Dedifferentiated amniotic fluid mesenchymal stem cell (primary cell): ENCODE data around the gene FAM219A.
"Not testable (repeated sequence)": the region's sequence is repeated elsewhere in the genome, so short reads cannot be mapped to it uniquely, and the experiment has no call there.

Experiments
- DNase-seq: peaks from one replicate; pipeline ENCODE4 v3.0.0-alpha.2; 2016; ENCODE audit errors: extremely low spot score

FAM219A gene

DNA sequence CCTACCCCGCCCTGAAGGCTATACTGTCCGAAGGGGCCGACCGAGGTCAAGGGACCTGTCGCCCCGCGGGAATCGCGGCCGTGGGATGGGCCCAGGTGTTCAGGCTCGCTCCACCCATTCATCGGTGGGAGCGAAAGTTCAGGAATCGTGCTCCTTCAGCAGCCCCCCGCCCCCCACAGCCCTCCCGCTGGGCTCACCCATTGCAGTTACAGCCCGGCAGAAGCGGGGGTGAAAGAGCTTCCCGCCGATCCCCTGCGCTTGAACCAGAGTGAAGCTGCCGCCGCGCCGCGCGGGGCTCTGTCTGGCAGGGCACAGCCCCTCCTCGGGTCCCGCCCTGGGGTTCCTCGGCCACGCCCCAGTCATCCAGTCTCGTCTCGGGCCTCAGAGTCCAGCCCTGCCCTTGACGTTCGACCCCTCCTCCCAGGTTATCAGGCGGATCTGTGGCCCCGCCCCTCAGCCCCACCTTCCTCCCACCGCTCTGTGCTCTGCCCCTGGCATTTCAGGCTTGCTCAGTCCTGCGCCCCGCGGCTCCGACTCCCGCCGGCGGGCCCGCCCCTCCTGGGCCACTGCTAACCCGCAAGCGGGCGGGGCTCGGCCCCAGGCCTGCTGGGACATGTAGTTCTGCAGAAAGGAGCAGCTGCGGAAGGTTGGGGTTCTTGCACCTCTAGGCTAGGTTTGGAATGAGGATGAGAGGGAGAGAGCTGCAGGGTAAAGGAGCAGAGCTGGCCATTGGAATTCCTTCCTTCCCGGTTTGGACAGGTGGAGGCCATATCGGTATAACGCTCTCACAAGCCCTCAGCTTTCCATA, 81.6 kb downstream of the FAM219A start, which contains the start of gene MYORG:
Gene MYORG (minus strand): TSS at position 303 of the 808 bp plus-strand sequence. CDS start 3,955 bp downstream, outside the sequence.
- DNase-seq, result peak; percentile 37

DNA sequence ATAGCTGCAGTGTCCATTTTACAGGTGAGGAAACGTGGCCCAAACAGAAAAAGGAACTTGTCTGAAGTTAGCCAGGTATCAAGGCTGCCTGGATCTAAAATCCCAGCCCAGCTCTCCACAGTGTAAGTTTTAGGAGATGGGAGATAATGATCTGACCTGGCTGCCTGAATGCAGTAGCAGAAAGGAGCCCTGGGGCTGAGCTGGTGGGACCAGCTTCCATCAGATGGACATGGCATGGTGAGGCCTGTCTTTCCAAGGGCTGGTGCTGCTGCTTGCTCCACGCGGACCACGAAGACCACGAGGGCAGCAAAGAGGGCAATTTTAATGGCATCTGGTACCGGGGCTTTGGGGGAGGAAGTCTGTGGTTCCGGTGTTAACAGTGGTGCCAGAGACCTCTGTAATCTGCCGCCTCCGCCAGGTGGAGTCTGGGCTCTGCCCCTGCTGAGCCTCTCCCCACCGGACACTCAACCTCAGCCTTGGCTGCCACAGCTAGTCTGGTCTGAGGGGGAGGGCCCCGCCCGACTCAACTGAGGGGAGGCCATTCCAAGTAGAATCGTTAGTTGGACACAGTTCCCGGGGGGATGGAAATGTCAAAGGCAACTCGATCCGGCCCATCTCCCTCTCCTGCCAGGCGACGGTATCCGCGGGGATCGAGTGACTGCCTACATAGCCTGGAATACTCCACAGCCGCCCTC, 82.3 kb downstream of the FAM219A start:
- no peak for DNase-seq

DNA sequence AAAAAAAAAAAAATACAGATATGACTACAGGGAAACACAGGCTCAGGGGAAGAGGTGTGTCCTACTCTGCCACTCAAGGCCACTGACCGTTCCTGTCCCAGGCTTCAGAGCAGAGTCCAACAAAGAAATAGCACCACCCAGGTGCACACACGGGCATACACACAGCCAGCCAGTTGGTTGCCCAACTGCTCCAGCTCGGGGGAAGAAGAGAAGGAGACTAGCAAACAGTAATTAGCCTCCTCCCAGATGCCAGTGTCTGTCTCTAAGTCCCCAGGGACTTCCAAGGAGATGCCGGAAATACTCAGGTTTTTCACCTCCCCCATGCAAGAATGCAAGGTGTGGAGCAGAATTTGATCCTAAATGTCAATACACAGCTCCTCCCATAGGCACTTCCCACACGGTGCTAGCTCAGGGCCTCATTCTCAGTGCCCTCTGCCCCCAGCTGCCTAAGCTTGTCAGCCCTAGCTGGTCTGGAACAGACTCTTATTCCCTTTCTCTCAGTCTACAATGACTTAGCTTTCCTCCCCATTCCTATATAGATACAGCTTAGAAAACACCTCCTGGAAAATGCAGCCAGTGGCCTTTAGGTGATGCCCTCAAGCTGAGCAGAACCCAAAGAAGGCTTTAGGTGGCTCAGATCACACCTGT, 83.3 kb downstream of the FAM219A start:
- no peak for DNase-seq

DNA sequence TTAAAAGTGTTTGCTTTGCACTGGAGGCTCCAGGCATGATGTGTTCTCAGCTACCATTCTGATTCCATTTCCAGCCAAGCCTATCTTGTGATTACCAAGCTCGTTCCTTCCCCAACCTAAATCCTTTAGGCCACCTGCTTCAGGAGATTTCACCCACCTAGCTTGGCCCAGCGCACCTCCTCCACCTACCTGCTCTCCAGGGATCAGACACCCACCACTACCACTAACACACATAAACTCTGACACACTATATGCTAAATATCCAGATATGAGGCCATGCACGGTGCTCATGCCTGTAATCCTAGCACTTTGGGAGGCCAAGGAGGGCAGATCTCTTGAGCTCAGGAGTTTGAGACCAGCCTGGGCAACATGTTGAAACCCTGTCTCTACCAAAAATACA, 84.0 kb downstream of the FAM219A start:
- no peak for DNase-seq

DNA sequence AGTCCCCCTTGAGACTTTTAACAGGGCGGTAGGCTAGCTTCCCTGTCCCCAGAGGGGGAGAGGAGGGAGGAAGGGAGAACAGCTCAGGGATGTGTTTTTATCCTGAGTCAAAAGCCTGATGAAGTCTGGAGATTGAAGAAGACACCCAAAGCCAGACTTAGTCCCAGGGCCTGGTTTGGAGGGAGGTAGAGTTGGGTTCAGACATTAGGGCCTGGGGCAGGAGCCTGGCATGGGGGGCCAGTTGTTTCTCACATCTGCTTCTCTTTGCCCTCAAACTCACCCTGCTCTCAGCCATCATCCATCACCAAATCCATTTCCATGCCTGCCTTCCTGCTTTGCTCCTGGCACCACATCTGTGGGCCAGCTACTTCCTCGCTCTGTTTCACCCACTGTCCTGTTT, 84.6 kb downstream of the FAM219A start:
- no peak for DNase-seq

DNA sequence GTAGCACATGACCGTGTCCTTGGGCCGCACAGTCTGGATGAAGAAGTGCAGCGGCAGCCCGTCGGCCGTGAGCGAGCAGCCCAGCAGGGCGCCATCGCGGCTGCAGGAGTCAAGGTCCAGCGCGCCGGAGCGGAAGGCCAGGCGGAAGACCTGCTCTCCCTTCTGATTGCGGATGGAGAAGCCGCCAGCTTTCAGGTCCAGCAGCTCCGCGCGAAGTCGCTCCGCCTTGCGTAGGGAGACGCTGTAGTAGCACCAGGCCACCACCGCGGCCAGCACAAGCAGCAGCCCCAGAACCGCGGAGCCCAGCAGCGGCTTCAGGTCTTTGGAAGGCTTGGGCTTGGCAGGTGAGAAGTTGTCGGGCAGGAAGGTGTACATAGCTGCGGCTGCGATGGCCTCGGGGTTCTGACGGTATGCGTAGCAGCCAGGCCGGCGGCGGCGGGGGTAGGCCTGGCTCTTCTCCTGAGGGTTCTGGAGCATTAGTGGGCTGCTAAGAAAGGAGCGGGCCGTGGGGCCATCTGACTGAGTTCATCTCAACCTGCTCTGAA, 85.8 kb downstream of the FAM219A start:
- no peak for DNase-seq

DNA sequence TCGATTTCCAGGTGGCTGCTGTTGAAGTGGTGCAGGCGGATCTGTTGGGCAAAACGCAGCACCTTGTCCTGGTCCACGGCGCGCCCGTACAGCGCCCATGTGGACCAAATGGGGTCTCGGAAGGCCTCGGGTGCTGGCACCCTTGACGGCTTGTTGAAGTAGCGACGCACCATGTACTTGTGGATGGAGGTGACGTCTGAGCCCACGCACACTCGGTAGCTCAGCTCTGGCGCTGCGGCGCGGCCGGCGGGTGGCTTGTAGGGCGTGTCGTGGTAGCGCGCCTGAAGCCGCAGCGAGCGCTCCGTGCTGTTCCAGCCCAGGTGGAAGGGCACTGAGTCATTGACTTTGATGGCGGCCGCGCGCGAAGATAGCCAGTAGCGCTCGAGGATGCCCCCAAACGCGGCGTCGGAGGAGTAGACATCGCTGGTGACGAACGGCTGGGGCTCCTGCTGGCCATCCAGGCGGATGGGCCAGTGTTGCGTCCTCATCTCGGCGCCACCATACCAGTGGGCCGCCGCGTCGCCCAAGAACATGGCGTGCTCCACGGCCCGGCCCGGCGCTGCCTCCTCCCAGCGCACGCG, 86.4 kb downstream of the FAM219A start:
- DNase-seq, result no peak

DNA sequence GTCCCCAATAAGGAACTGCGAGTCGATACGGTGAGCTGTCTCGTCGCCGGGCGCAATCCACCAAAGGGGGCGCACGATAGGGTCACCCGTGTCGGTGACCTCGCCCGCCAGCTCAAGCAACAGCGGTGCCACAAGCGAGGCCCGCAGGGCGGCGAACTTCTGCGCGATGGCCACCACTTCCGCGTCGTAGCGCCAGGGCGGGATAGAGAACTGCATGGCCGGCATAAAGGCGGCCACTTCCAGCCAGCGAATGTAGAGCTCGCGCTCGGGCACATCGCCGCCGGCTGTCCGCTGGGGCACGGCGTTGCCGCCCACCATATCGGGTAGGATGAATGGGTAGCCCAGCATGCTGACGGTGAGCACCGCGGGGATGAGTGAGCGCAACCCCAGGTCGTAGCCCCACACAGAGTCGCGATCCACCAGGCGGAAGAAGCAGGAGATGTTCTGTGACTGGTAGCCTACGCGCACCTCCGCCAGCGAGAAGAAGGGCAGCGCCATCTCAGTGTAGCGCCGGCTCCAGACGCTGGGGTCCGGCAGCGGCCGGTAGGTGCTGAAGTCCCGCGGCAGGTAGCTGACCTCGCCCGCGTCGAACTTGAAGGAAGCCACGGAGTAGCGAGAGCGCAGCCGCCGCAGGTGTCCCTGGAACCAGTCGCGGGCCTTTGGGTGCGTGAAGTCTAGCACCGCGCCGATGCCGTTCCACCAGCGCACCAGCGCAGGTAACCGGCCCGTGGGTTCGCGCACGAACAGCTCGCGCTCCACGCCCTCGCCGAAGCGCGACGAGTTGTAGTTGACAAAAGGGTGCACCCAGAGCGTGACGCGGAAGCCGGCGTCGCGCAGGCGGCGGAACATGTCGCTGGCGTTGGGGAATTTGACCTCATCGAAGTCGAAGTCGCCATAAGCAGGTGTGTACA, 87.1 kb downstream of the FAM219A start:
- DNase-seq, result no peak

DNA sequence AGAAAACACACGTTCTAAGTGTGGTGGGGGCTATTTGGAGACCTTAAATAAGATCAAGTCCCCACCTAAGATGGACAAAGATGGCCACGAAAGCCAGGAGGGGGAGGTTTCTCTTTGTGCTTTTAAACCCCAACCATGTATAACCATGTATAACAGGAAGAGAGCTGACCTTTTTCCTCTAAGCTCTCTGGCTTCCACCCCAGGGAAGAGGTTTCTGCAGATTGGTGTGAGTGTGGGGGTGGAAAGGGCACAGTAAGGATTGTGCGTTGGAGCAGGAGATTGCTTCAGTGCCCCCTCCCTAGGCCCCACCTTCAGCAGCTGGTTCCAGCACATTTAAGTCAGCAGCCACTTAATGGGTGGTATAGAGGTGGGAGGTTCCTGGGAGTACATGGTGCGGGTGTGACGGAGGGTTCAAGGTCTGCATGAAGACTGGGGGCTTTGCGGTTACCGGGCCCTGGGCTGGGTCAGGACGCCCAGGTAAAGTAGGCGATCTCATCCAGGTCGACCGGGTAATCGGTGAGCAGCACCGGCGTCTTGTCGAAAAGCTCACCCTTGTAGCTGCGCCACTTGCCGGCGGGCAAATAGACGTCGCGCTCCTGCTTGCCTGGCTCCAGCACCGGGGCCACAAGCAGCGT, 87.9 kb downstream of the FAM219A start:
- DNase-seq, result no peak

DNA sequence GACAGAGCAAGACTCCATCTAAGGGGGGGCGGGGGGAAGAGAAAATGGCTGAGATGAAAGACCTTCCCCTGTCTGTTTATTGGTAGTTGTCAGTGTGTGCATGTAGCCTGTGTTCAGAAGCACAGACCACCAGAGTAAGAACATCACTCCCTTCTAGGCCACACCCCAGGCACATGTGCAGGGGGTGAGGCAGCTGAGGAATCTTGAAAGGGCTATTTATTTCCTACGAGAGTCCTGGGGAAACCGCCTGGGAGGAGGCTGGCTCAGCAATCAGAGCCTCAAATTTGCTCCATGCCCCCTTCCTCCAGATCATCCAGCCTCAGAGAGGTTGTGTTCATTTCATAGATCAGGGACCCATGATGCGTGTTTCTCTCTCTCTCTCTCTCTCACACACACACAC, 88.7 kb downstream of the FAM219A start:
- no peak for DNase-seq

DNA sequence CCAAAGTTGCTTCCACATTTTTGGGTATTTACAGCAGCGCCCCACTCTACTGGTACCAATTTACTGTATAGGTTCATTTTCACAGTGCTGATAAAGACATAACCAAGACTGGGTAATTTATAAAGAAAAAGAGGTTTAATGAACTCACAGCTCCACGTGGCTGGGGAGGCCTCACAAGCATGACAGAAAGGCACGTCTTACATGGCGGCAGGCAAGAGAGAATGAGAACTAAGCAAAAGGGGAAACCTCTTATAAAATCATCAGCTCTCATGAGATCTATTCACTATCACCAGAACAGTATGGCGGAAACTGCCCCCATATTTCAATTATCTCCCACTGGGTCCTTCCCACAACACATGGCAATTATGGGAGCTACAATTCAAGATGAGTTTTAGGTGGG, 89.6 kb downstream of the FAM219A start:
- DNase-seq, result not testable (repeated sequence)

DNA sequence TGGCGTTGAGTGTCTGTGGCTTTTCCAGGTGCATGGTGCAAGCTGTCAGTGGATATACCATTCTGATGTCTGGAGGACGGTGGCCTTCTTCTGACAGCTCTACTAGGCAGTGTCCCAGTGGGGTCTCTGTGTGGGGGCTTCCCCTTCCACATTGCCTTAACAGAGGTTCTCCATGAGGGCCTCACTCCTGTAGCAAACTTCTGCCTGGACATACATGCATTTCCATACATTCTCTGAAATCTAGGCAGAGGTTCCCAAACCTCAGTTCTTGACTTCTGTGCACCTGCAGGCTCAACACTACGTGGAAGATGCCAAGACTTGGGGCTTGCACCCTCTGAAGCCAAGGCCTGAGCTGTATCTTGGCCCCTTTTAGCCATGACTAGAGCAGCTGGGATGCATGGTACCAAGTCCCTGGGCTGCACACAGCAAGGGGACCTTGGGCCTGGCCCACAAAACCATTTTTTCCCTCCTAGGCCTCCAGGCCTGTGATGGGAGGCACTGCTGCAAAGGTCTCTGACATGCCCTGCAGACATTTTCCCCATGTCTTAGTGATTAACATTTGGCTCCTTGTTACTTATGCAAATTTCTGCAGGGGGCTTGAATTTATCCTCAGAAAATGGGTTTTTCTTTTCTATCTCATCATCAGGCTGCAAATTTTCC, 90.5 kb downstream of the FAM219A start:
- DNase-seq, result not testable (repeated sequence)

DNA sequence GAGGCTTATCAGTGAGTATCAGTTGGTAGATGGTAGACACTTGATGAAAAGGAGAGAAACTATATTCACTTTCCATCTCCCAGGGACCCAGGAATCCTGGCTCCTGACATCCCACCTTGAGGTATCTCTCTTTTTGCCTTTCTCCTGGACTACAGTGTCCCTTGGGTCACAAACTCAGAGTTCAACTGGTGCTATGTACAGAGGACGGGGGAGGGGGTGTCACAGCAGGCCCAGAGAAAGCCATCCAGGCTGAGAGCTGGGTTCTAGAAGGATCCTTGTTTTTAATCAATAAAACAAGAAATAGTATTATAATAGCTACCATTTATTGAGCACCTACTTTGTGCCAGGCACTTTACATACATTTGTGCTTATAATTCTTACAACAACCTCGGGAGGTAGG, 92.0 kb downstream of the FAM219A start:
- DNase-seq, result no peak

DNA sequence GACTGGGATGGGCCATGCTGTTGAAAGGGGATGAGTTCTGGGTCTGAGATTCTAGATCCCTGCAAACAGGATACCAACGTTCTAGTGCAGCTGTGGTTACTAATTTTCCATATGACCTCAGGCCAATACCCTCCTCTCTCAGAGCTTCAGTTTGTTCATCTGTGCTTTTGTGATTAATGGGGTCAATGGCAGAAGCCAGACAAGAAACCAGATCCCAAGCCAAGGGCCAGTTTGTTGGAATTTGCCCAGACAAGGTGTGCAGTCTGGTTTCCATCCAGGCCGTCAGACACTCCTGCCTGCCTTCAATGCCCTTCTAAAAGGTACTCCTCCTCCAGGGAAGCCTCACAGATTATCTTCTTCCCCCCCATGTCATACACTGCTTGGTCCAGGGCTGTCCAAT, 93.1 kb downstream of the FAM219A start:
- DNase-seq, result no peak

DNA sequence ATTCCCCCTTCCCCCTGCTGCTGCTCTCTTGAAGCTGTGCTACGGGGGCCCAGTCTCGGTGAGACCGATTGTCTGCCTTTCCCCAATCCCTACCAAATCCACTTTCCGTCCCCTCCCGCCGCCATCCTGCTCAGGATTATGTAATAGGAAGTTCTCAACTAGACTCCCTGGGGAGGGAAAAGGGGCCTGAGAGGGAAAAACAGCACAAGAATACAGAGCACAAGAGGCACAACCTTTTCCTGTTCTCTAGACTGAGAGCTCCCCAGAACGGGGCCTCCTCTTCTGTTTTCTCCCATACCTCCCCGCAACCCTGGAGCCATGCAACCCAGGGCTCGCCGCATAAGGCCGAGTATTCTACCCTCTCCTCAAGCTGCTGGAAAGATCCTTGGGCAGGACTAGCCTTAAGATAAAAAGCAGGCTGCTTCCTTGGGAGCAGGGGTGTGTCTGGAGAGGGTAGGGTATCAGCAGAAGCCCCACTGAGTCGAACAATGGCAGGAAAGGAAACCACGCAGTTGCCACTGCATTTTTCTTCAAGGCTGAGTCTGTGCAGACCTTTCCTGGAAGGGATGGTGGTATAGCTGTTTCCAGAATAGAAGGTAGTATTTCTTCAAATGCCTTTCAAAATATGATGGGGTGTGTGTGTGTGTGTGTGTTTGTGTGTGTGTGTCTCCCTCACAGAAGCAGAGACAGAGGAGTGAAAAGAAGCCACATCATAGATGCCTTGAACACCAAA, 94.6 kb downstream of the FAM219A start:
- no peak for DNase-seq

DNA sequence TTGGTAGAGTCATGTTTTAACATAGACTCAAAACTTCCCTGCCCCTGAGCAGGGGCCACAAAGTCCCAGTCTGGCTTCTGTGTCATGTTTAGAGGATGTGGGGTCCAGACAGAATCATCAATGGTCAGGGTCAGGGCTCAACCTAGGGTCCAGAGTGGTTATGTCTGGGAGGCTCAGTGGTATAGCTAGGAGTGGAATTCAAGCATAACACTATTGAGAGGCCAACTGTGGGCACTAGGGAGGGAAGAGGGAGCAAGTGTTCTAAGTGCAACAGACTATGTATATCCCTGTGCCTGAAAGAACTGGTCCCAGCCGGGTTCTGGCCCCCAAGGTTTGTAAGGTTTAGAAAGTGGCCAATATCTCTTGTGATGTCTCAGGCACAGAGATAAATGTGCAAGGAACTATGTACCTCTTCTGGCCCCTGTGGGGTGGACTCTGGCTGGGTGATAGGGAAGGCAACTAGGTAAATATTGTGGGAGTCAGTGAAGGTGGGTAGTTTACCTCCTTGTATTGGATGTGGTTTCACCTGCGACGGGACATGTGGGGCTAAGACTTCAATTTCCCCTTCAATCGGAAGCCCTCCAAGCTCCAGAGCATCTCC, 95.7 kb downstream of the FAM219A start:
- no peak for DNase-seq

DNA sequence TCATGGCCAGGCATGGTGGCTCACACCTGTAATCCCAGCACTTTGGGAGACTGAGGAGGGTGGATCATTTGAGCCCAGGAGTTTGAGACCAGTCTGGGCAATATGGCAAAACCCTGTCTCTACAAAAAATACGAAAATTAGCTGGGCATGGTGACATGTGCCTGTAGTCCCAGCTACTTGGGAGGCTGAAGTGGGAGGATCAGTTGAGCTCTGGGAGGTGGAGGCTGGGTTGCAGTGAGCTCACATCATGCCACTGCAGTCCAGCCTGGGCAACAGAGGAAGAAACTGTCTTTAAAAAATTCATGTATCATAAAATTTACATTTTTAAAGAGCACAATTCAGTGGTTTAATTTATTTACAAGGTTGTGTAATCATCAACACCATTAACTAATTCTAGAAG, 105.4 kb downstream of the FAM219A start:
- DNase-seq, result not testable (repeated sequence)

DNA sequence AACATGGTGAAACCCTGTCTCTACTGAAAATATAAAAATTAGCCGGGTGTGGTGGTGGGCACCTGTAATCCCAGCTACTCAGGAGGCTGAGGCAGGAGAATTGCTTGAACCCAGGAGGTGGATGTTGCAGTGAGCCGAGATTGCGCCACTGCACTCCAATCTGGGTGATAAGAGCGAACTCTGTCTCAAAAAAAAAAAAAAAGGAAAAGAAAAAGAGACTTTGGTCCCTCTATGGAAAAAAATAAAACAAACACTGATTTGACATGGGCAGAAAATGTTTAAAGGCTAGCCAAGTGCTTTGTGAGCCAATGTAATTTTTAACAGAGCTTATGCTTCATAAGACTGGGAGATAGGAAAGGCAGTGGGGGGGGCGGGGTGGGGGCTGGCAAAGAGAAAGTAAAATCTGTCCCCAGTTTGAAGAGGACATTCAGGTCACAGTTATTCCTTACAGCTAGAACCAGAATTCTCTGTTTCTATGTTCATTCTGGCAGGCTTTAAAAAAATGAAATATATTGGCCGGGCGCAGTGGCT, 106.2 kb downstream of the FAM219A start:
- not testable (repeated sequence) for DNase-seq

DNA sequence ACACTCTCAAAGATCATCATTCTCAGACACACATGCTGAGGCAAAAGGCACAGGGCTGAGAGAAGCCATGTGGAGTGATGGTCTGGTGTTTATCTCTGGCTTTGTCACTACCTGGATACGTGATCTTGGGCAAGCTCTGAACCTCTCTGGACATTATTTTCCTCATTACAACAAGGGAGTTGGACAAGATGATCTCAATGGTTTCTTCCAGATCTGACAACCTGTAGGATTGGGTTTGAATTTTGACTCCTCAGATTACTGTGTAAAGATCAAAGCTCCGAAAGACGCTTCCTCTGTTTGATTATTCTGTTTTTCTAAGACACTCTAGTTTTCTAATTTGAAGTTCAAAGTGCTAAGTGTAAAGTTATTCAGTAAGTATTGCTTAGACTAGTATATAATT, 109.0 kb downstream of the FAM219A start:
- no peak for DNase-seq
